DND-41 (cell line): ENCODE data around the gene MAPK12.

Source experiments
- ATAC-seq: fragments of 200-7000 bp; cut with Tn5 transposase; 3 replicates; pipeline ENCODE4 v1.9.1; 2021; ENCODE audit warnings: low read depth; ENCODE audit not compliant: insufficient read depth
- DNase-seq: peaks from one replicate; pipeline ENCODE4 v3.0.0-alpha.2; 2020
- H2AFZ ChIP-seq: 2 replicates; pipeline ENCODE4 v1.6.0; 2012; ENCODE audit warnings: low read depth, low read length
- H3K27ac ChIP-seq: 2 replicates; pipeline ENCODE4 v1.5.1; 2012; ENCODE audit warnings: low read length, inconsistent platforms
- H3K27me3 ChIP-seq: fragments of 200-600 bp; sonication (generic); 2 replicates; pipeline ENCODE4 v1.6.0; 2012; ENCODE audit warnings: low read length, mild to moderate bottlenecking, inconsistent platforms; ENCODE audit not compliant: insufficient read depth, poor library complexity
- H3K36me3 ChIP-seq: 2 replicates; pipeline ENCODE4 v1.5.1; 2012; ENCODE audit warnings: low read length, inconsistent platforms; ENCODE audit not compliant: insufficient read depth
- H3K4me1 ChIP-seq: 2 replicates; pipeline ENCODE4 v1.5.1; 2012; ENCODE audit warnings: mild to moderate bottlenecking, low read length; ENCODE audit not compliant: insufficient read depth
- H3K4me2 ChIP-seq: 2 replicates; pipeline ENCODE4 v1.6.0; 2012; ENCODE audit warnings: mild to moderate bottlenecking, moderate library complexity, low read length, inconsistent platforms; ENCODE audit not compliant: insufficient read depth
- H3K4me3 ChIP-seq, 2 experiments: fragments of 200-600 bp in 1 of 2; shearing (Covaris generic) in 1 of 2; 2 replicates each; pipeline ENCODE4 v1.5.1; 2012 to 2016; ENCODE audit warnings: inconsistent platforms in 2 of 2, low read length in 2 of 2, mild to moderate bottlenecking in 2 of 2, low read depth in 1 of 2, moderate library complexity in 1 of 2
- H3K79me2 ChIP-seq: 2 replicates; pipeline ENCODE4 v1.6.0; 2012; ENCODE audit warnings: low read length, inconsistent platforms; ENCODE audit not compliant: insufficient read depth
- H3K9ac ChIP-seq: 2 replicates; pipeline ENCODE4 v1.6.0; 2012; ENCODE audit warnings: low read depth, mild to moderate bottlenecking, inconsistent platforms, low read length, moderate library complexity
- H3K9me3 ChIP-seq: 2 replicates; pipeline ENCODE4 v1.5.1; 2012; ENCODE audit warnings: low read length, moderate library complexity, mild to moderate bottlenecking, inconsistent platforms; ENCODE audit not compliant: insufficient read depth, severe bottlenecking
- H4K20me1 ChIP-seq: 2 replicates; pipeline ENCODE4 v1.6.0; 2012; ENCODE audit warnings: low read length; ENCODE audit not compliant: insufficient read depth
- EZH2 ChIP-seq: IDR thresholded peaks from 3 replicates; pipeline ENCODE4 v1.6.1; 2012; ENCODE audit warnings: borderline replicate concordance, low read depth, mild to moderate bottlenecking, moderate library complexity, low read length, inconsistent platforms; ENCODE audit not compliant: severe bottlenecking
- TF ChIP-seq, protein P1 (sequence below): IDR thresholded peaks from 2 replicates; pipeline ENCODE4 v1.5.1; 2012; ENCODE audit warnings: borderline replicate concordance, low read length, moderate library complexity, mild to moderate bottlenecking; ENCODE audit not compliant: poor library complexity, severe bottlenecking; ENCODE audit errors: extremely low read depth

Gene MAPK12

DNA sequence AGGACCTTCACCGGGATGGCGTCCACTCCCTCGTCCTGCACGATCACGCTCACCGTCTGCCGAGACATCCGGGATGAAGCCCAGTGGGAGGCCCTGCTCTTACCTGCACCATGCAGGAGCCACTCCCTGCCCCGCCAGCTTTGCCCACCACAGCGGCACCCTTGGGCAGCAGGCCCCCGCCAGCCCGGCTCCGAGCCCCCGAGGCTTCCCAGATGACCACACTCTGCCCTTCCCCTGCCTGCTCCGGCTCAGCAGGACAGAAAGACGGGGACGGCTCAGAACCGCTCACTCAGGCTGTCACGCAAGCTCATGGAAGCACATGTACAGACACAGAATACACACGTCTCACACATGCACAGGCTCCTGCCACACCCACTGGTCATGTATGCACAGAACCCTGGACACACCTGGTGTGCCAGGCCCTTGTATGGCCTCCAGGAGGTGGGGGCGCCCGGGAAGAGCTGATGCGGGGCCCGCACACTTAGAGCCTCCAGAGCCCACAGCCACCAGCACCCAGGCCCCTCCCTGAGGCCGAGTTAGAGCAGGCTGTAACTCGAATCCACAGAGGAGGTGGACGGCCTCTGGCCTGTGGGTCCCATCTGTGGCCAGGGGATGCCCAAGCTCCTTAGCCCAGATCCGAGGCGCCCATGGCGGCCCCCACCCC is 17.6 kb upstream of the MAPK12 start:
- no peak overlapping the region for H3K4me2 ChIP-seq
- no peak overlapping the region for H3K4me3 ChIP-seq
- no peak overlapping the region for H3K9ac ChIP-seq
- no peak for ATAC-seq
- H3K4me1 ChIP-seq: no peaks in the 10 kb centered on the region
- H3K79me2 ChIP-seq: no peaks in the 10 kb centered on the region
- no peak for TF ChIP-seq EZH2
- TF ChIP-seq, protein P1, sequence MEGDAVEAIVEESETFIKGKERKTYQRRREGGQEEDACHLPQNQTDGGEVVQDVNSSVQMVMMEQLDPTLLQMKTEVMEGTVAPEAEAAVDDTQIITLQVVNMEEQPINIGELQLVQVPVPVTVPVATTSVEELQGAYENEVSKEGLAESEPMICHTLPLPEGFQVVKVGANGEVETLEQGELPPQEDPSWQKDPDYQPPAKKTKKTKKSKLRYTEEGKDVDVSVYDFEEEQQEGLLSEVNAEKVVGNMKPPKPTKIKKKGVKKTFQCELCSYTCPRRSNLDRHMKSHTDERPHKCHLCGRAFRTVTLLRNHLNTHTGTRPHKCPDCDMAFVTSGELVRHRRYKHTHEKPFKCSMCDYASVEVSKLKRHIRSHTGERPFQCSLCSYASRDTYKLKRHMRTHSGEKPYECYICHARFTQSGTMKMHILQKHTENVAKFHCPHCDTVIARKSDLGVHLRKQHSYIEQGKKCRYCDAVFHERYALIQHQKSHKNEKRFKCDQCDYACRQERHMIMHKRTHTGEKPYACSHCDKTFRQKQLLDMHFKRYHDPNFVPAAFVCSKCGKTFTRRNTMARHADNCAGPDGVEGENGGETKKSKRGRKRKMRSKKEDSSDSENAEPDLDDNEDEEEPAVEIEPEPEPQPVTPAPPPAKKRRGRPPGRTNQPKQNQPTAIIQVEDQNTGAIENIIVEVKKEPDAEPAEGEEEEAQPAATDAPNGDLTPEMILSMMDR: no peak
- H2AFZ ChIP-seq: no peak overlapping the region
- H3K27me3 ChIP-seq: no peaks in the 10 kb centered on the region
- H3K27ac ChIP-seq: no peak overlapping the region
- no peaks in the 10 kb centered on the region for H3K36me3 ChIP-seq
- no peak for DNase-seq
- H4K20me1 ChIP-seq: no peaks in the 10 kb centered on the region
- no peaks in the 10 kb centered on the region for H3K9me3 ChIP-seq

DNA sequence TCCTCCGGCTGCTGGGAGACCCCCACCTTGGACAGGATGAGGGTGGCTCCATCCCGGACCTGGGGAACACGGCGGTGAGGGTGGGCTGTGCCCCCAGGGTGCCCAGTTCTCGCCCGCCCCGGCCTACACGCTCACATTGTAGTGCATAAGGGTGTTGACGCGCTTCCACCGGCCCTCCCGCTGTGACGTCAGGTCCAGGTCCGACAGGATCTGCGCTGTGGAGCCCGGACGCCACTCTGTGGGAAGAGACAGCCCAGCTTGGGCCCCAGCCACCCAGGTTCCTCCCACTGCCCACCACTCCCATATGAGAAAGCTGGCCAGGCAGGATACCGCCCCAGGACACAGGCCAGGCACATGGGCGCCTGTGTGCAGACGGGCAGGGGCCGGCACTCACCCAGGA is 17.0 kb upstream of the MAPK12 start:
- no peak overlapping the region for H3K27ac ChIP-seq

DNA sequence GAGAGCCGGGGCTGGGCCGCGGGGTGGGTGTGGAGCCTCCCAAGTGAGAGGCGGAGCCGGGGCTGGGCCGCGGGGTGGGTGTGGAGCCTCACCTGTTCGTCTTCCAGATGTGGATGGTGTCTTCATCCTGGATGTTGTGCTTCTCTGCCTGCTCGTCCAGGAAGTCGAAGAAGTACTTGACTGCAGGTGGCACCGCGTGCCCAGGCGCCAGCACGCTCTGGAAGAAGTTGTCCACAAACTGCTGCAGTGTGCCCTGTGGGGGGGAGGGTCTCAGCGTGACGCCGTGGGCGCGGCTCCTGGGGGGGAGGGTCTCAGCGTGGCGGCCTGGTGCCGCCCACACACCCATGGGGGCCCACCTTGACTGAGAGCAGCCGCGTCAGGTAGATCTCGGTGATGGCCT is 16.3 kb upstream of the MAPK12 start:
- DNase-seq (no peak), ATAC-seq (no peak)
- Histone ChIP-seq H3K9ac (no peak overlapping the region), H3K27me3 (no peaks in the 10 kb centered on the region), H3K36me3 (no peaks in the 10 kb centered on the region), H3K4me3 (no peak overlapping the region), H3K9me3 (no peaks in the 10 kb centered on the region), H3K4me1 (no peaks in the 10 kb centered on the region), H3K27ac (no peak overlapping the region), H3K79me2 (no peaks in the 10 kb centered on the region), H2AFZ (no peak overlapping the region), H3K4me2 (no peak overlapping the region), H4K20me1 (peaks cover 2% of the 10 kb centered on the region; the same call in 1 of the 2 replicates)
- TF ChIP-seq EZH2: no peak
- TF ChIP-seq, protein P1: no peak

More for the DNA sequence above, 17.0 kb upstream of the MAPK12 start:
- no peak for TF ChIP-seq EZH2
- TF ChIP-seq, protein P1: no peak
- Histone ChIP-seq H4K20me1 (no peaks in the 10 kb centered on the region), H3K9me3 (no peaks in the 10 kb centered on the region), H3K4me1 (no peaks in the 10 kb centered on the region), H3K36me3 (no peaks in the 10 kb centered on the region), H2AFZ (no peak overlapping the region), H3K27me3 (no peaks in the 10 kb centered on the region), H3K9ac (no peak overlapping the region), H3K4me2 (no peak overlapping the region), H3K79me2 (no peaks in the 10 kb centered on the region), H3K4me3 (no peak overlapping the region)
- ATAC-seq (no peak), DNase-seq (no peak)
